Fibroblast of pulmonary artery (primary cell): Measurements from ENCODE around the gene FAM181A.

Source experiments
- DNase-seq: peaks from one replicate; pipeline ENCODE4 v3.0.0-alpha.2; 2010; ENCODE audit warnings: low read depth
- H3K4me3 ChIP-seq: replicated peaks from 2 replicates; pipeline ENCODE4 v1.5.1; 2011; ENCODE audit warnings: low read depth, mild to moderate bottlenecking, control low read depth, low read length, moderate library complexity
- TF ChIP-seq, protein P1 (sequence below): IDR thresholded peaks from 2 replicates; pipeline ENCODE4 v1.5.1; 2011; ENCODE audit warnings: mild to moderate bottlenecking, control low read depth, low read length, inconsistent platforms; ENCODE audit errors: missing control alignments

The FAM181A gene

DNA sequence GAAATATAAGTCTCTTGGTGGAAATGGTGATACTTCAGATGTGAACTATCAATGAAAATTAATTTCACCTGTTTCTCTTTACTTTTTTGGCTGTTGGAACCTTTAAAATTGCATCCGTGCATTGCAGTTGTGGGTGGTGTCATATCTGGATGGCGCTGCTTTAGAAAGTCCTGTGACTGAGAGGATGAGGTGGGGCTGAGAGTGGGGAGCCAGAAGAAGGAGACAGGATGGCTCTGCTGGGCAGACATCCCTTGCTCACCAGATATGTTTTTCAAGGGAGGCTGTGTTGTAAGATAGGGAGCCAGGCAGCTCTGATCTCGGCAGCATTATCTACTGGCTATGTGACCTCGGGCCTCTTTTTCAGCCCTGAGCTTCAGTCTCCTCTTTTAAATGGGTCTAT is 36.5 kb downstream of the FAM181A start:
- DNase-seq = no peak
- no peak overlapping the region for H3K4me3 ChIP-seq
- TF ChIP-seq, protein P1, sequence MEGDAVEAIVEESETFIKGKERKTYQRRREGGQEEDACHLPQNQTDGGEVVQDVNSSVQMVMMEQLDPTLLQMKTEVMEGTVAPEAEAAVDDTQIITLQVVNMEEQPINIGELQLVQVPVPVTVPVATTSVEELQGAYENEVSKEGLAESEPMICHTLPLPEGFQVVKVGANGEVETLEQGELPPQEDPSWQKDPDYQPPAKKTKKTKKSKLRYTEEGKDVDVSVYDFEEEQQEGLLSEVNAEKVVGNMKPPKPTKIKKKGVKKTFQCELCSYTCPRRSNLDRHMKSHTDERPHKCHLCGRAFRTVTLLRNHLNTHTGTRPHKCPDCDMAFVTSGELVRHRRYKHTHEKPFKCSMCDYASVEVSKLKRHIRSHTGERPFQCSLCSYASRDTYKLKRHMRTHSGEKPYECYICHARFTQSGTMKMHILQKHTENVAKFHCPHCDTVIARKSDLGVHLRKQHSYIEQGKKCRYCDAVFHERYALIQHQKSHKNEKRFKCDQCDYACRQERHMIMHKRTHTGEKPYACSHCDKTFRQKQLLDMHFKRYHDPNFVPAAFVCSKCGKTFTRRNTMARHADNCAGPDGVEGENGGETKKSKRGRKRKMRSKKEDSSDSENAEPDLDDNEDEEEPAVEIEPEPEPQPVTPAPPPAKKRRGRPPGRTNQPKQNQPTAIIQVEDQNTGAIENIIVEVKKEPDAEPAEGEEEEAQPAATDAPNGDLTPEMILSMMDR = no peak

DNA sequence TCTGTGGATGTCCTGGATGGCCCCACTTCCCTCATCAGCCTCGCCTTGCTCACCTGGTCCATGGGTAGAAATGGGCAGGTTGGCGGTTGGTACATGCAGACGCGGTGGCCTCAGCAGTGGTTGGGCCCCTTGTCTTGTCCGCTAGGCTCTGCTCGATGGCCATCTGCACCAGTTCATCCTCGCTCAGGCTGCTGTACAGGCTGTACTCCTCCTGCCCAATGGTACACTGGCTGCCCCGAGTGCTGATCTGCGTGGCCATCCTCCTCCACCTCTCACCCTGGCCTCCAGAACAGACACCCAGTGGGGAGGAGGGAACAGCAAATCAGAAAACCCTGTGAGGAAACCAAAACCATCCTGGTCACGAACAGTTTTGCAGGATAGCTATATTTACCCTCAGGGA is 37.1 kb downstream of the FAM181A start:
- H3K4me3 ChIP-seq = no peak overlapping the region
- DNase-seq = no peak
- TF ChIP-seq, protein P1 = no peak

DNA sequence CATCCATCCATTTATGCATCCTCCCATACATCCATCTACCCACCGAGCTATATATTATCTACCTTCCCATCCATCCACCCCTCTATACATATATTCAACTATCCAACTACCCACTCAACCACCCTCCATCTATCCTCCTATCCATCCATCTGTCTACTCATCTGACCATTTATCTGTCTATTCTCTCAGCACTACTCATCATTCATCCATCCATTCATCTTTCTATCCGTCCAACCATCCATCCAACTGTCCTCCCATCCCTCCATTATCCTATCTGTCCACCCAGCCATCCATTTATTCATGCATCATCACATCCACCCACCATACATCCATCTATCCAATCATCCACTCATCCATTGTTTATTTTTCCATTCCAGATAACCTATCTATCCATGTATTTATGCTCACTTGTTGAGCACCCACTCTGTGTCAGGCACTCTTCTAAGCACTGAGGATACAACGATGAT is 37.7 kb downstream of the FAM181A start:
- TF ChIP-seq, protein P1 = no peak
- no peak for DNase-seq
- no peak overlapping the region for H3K4me3 ChIP-seq

DNA sequence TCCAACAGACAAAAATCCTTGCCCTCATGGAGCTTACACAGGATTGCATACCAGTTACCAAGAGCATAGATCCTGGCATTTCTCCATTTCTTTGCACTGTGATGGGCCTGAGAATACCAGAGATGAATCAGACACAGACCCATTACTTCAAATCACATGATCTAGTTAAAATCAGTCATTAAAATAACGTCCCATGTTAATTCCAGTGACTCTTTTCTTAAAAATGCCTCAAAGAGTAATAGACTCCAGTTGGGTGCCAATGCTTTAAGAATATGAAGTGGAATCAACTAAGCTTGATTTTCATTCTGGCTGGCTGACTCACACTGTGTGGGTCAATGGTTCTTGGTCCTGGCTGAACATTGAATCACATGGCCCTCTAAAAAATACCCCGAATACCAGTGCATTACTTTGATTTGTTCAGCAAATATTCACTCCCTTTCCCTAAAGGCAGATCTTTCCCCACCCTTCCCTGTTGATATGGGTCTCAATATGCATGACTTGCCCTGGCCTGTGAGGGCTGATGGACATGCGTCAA is 38.2 kb downstream of the FAM181A start:
- DNase-seq = peak; percentile 73
- no peak overlapping the region for H3K4me3 ChIP-seq
- TF ChIP-seq, protein P1 = no peak

DNA sequence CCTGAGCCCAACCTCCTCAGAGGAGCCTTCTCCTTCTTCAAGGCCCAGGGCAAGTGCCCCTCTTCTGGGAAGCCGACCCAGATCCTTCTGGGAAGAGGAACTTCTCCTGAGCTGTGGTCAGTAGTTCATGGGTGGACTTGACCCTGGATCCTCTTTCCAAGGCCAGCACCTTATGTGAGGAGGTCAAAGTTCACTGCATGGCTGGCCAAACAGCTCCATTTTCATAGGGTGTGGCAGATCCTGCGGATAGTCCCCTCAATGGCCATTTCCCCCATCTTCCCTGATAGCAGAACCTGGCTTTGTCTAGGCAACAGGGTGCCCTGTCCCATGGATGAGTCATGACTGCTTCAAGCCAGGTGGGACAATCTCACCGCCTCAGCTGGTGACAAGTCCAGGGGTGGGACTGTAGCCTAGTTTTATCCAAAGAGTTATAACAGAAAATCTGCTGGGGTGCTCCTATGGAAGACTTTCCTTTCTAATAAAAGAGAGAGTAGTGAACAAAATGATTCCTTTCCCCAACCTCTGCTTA is 38.9 kb downstream of the FAM181A start:
- no peak overlapping the region for H3K4me3 ChIP-seq
- DNase-seq = no peak

DNA sequence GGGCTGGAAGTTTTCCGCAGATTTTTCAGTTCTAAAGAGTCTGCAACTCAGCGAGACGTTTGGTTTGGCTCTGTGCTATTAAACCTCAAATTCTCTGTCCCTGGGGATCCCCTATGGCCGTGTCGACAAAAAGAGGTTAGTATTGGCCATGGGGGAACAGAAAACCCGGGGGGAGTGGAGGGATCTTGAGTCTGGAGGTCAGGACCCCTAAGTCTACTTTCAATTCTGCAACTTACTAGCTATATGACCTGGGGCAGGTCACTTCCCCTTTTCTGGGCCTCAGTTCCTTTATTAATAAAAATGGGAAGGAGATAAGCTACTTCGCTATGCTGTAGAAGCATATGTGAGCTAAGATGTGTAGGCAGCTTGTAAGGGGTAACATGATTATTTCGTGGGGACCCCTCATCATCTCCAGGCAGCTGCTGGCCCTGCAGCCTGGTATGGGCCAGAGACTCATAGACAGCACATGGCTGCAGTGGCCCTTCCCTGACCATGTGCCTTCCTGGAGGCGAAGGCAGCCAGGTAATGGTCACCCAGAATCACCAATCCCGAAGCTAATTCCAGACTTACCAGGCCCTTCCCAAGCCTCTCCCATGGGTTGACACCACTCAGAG is 40.6 kb downstream of the FAM181A start:
- no peak for DNase-seq
- no peak overlapping the region for H3K4me3 ChIP-seq
- TF ChIP-seq, protein P1 = no peak

More for the DNA sequence above, 38.9 kb downstream of the FAM181A start:
- TF ChIP-seq, protein P1 = no peak
